Stimulated activated CD4-positive, alpha-beta T cell treated with anti-CD3 and anti-CD28 coated beads, Interleukin-1b, Interleukin-23, amount 100 ng/mL, for 4 hours (primary cell): ENCODE data around the gene IGFBP1.

Source experiments
- DNase-seq, 2 donors: peaks; one replicate each; pipeline ENCODE4 v3.0.0-alpha.2; 2020; ENCODE audit warnings: low read depth in 2 of 2

The IGFBP1 gene

DNA sequence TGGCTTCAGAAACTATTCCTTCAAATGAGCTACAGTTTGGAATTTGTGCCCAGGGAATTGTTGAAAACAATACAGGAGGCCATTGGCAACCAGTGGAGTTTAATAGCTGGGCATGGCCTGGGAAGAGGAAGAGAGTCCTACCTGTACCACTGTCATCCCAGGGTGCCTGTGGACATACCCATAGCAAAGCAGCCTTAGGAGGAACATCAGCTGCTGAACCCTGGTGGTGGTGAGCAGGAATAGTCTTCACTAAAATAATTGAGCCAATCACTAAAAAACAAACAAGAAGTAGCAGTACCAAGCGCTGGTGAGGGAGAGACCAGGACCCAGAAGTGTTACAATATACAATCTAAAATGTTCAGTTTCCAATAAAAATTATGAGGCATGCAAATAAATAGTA is 14.5 kb downstream of the IGFBP1 start:
- no peak for DNase-seq

DNA sequence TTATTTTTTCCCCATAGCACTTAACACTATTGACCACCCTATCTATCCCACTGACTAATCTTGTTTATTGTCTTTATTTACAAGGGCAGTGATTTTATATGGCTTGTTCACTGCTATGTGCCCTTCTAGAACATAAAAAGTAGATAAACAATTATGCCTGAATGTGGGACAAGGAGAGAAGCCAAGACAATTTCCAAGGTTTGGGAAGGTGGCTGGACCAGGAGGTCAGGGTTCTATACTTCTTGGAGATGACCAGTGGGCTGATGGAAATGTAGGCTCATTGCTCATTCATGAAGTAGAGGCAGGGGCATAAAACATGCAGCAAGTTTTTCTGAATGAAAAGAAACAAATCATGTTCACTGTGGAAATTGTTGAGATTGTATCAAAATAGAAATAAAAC is 21.3 kb downstream of the IGFBP1 start:
- DNase-seq: no peak

DNA sequence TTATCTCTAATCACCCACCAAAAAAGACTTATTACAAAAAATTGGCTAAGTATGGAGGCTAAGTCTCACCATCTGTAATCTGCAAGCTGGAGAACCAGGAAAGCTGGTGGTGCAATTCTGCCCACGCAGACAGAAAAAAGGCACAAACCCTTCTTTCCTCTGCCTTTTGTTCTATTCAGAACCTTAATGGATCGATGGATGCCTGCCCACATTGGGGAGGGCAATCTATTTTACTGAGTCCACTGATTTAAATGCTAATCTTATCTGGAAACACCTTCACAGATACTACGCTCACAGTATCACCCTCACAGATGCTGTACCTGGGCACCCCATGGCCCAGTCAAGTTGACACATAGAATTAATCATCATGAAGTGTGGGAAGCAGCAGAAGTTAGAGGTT is 22.6 kb downstream of the IGFBP1 start:
- no peak for DNase-seq

DNA sequence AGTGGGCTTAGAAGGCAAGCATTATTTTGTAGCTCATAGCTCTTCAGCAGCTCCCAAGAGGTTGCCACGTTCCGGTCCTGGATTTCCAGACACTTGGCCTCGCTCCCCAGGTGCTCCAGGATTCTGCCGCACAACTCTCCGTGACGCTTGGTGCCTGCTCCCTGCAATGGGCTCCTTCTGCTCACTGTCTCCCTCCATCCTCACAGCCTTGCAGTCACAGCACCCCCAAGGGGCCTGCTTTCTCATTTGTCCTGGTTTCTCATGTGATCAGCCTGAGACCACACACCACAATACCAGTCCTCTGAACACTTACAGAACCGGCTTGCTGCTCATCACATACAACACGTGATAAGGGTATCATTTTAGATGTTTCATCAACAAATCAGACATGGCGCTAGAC is 23.0 kb downstream of the IGFBP1 start:
- DNase-seq: no peak

DNA sequence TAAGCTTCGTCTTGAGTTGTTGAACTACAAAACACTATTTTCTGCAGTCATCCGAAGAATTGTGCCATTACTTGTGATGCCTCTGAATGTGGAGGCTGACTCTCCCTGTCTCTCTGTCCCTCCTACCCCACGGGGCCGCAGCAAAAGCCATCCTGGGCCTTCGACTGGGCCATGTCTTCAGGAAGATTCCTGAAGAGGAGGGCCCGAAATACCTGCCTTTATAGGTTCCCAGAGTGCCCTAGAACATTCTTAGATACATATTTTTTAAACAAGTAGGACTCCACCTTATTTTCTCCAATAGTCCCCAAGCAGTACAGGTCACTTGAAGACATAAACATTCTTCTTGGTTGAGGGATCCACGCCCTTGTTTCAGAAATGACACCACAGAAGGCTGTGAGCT is 24.7 kb downstream of the IGFBP1 start:
- no peak for DNase-seq

DNA sequence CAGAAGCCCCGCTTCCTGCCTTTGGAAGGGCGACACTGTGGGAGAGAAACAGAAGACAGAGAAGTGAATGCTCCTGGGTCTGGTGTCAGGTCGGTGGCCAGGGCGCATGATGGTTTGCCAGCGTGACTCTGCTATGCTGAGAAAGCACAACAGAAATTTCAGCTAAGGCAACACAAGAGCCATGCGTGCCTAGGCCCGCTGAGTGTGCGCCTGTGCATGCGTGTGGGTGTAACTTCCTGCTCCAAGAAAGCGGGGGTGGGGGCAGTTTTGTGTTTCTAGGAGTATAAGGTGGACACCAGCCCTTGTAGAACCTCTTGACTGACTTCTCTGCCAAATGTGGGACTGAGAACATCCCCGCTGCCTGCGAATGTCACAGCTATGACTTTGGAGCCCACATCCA is 26.6 kb downstream of the IGFBP1 start:
- DNase-seq: no peak

DNA sequence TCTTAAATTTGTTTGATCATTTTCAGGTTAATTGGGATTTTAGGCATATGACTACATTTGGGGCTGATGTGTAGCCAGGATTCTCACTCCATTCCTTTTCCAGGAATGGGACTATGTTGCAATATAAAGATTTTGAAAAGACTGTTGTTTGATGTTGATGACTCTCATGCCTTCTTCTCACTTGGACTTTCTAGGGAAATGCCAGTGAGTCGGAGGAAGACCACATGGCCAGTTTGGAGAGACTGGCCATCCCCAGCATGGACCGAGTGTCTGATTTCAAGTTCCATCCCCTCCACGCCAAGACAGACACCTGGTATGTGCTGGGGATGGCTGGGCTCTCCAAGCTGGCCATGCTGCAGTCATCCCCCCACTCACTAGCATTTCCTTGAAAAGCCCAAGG is 27.3 kb downstream of the IGFBP1 start:
- no peak for DNase-seq

DNA sequence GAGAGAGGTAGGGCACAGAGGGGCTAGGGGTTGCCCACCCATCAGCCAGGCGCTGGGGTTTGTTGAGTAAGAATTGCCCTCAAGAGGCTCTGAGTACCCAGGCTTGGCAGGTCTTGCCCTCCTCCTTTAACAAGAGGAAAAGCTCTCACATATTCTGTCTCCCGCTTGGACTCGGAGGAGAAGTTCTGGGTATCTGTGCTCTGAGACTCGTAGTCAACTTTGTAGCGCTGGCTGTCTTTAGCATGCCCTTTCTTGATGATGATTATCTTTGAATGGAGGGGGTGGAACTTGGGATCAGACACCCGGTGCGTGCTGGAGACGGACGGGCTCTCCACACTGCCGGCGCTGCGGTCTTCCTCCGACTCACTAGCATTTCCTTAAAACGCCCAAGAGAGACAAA is 28.8 kb downstream of the IGFBP1 start:
- DNase-seq: no peak

DNA sequence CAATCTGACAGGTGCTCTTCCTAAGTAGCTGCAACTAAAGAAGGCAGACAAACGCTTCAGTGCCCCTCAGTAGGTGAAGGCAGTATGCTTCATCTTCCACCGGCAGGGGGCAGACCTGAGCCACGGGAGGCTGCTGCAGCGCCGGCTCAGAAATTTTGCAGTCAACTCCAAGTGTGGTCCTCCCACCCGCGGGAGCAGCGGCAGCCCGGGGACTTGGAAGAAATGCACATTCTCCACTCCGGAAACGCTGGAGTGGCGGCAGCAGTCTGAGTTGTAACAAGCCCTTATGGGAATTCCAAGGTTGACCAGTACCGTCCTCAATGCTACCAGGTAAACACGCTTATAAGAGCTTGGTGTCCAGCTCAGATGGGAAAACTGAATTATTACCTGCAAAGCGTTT is 29.4 kb downstream of the IGFBP1 start:
- DNase-seq: peak; percentile 65 to 72

DNA sequence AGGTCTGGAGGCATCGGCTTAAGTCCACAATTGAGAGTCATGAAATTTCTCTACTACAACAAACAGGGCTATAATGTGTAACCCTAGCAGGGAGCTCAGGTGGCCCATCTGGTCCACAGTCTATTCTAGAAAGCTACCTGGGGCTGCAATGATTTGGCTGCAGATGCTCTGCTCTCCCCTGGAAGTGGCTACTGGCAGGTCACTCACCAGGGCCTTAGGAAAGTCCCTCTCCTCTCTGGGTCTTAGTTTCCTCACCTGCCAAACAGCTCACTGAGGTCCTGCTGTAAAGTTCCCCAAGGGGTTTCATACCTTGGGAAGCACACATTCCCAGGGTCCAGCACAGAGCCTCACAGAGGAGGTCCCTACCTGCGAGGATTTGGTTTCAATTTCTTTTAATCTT is 30.3 kb downstream of the IGFBP1 start:
- no peak for DNase-seq

DNA sequence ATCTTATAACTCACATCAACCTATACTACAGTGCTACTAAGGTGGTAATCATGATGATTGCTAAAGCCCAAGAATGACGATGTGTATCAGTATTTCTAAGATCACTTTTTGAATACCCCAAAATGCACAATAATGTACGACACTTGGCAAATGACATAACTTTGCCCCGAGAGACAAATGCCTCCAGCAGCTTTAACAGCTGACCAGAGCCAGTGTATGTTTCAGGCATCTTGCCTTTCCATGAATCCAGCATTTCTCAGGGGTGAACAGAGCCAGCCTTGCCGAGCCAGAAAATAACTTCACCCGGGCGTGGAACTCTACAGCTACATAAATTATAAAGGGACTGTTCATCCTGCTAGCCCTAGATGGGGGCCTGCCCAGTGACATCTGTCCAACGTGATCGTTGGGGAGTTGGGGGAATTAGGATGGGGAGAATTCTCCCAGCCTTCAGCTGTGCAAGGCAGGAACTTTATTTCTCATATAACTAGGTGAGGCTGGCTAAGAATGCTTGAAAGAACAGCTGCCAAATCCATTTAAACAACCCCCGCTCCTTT is 31.0 kb downstream of the IGFBP1 start:
- DNase-seq: no peak

DNA sequence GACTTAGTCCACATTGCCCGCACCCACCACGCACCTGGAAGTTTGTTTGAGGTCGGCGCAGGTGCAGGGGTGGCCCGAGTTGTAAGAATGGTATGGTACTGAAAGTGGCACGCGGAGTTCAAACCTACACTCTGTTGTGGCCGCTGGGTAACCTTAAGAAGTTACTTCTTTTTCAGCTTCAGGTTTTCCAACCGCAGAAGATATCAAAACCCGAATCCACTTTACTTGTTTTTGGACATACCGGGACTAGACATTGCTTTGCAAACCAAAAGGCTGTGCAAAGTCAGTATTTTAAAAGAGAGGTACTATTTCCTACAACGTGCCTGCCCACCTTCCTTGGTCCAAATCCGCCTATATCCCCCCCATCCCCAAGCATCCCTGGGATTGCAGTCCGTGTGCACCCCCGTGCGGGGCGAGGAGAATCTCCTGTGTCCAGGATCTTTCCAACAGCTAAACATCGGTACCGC is 31.7 kb downstream of the IGFBP1 start:
- no peak for DNase-seq

DNA sequence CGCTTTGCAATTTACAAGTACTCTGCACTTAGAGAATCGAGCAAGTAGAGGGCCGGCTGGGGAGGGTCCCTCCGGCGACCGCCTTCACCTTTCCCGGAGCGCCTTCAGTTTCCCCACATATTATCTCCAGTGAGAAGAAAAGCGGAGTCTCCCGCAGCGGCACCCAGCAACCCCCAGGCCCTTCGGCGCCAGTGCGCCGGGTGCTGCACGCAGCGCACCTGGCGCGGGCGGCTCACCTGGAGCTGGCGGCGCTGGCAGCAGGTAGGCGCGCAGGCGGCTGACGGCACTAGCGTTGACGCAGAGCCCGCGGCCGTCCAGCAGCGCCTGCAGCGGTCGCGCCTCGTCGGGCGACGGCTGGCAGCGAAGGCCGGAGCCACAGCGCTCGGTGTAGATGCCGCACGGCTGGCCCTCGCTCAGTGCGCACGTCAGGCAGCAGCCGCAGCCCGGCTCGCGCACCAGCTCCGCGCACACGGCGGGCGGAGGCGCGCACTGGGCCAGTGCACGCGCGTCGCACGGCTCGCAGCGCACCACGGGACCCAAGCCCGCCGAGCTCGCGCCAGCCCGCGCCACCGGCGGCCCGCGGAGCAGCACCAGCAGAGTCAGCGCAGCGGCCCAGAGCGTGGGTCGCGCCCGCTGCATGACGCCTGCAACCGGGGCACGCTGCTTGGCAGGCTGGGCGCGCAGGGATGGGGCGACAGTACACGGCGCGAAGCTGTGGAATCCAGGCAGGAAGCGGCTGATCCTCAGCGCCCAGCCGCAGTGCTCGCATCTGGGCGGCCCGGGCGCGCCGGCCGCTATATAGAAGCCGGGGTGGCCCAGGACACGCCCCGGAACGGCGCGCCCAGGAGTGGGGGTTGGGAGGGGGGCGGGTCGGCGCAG is 32.5 kb downstream of the IGFBP1 start, which contains the start of gene IGFBP3:
Gene IGFBP3, minus strand, starts transcription at position 771 of the 879 bp plus-strand sequence. Its CDS starts 132 bp downstream, at position 639.
- DNase-seq: no peak

DNA sequence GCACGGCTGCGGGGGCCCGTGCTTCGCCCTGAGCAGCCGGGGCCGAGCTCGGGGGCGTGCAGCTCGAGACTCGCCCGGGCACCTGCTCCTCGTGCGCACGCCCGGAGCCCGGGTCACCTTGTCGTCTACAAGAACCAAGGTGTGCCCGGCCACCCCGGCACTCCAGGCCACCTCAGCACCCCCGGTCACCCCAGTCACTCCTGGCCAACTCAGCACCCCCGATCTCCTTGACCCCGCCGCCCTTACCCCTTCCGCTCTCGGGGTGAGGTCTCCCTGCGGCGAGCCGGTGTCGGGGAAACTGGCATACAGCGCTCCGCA is 33.1 kb downstream of the IGFBP1 start:
- DNase-seq: no peak

DNA sequence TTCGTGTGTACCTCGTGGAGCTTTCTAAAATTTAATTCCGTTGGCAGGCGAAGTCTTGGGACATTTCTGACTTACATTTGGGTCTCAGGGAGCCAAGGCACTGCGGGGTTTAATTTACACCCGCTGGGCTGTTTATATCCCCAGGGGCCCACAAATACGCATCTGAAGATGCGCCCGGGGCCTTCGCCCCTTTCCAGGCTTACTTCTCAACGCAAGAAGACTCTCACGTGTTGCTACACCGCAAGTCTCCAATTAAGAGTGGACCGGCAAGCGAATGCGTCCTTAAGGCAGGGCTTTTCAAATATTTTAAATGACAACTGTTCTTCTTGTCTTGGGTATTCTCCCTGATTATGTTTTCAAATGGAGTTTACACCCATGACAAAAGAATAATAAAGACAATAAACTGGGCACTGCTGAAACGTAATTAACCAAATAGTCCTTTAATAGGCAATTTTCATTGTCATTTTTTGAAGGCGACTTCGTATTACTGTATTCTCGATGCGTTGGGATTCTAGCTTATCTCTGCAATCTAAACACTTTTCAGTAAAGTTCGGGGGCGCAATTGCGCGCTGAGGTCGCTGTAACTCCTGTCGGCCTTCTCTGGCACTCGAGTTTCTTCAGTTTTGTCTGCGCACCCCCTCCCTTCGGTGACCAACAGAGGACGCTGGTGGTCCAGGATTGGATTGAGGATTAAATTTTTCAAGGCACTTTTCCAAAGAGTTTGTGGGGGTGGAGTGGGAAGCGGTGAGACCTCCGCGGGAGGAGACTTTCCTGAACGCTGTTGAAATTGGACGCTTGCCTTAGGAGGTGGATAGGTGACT is 33.6 kb downstream of the IGFBP1 start:
- no peak for DNase-seq

DNA sequence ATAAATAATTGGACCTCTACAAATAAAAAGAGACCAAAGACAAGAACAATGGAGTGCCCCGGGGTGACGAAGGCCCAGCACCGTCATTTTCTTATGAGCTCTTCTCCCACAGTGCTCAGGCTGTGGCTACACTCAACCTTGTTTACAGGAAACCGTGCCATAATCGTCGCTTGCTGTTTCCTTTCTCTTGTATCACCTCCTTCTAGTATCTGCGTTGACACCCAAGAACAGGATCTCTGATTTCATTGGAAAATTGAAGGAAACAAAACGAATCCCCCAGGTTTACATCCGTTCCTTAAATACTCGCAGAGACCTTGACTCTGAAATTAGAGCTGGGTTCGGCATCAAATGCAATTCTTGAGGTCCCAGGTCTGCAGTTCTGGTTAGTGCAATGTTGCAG is 34.5 kb downstream of the IGFBP1 start:
- DNase-seq: no peak

DNA sequence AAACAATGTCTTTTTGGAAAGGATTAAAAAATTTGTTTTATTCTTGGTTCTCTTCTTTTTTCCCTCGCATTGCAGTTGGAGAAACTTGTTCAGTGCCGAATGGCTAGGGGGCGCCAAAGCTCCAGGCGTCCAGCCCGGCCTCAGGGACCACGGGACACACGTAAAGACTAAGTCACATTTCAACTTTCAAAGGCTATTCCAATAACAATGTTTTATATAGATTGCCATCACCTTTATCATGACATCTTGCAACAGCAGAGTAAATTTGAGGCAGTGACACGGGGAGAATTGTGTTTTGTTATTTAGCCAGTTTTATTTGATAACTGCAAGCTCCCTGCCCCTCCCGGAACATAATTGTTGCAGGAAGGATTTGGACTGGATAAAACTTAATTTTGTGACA is 35.0 kb downstream of the IGFBP1 start:
- DNase-seq: peak in 1 of 2 donors; percentile 39

DNA sequence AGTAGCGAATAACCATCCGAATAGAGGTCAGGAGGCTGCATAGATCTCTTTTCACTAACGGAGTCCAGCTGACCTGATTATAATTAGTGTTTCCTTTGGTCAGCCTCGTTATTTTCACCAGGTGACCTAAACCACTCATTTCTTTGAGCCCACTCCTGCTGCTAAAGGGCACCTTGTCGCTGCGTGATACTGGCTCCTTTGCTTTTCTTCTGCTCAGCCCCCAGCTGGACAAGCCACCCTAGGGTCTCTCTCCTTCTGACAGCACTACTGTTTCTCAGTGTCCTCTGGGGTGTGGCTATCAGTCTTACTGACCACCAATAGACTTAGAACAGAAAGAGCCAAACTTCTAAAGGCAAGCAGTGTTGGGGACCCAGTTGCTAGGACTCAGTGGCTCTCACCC is 35.5 kb downstream of the IGFBP1 start:
- no peak for DNase-seq

DNA sequence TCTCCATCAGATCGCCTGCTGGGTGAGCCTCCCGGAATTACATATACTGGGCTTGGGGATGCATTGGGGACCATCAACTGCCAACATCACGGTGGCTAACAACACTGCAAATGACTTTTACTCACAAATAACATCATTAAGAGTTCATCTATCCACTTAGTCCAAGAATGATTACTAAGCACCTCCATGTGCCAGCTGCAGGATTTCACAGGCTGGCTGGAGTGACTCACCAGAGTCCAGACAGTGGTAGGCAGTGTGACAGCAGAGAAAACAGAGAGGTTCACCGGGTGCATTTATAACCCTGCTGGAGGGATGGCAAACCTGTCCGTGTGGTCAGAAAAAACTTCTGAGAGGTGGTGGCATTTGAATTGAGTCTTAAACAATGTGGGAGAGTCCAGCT is 36.0 kb downstream of the IGFBP1 start:
- DNase-seq: no peak

DNA sequence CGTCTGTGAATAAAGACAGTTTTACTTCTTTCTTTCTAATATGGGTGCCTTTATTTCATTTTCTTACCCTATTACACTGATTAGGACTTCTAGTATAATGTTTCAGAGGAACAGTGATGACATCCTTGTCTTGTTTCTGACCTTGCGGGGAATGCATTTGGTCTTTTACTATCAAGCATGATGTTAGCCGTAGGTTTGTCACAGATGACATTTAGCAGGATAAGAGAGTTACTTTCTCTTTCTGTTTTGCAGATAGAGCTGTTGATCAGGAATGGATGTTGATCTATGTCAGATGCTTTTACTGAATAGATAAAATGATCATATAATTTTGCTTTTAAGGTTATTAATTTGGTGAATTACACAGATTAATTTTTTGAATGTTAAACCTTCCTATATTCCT is 39.4 kb downstream of the IGFBP1 start:
- DNase-seq: no peak

DNA sequence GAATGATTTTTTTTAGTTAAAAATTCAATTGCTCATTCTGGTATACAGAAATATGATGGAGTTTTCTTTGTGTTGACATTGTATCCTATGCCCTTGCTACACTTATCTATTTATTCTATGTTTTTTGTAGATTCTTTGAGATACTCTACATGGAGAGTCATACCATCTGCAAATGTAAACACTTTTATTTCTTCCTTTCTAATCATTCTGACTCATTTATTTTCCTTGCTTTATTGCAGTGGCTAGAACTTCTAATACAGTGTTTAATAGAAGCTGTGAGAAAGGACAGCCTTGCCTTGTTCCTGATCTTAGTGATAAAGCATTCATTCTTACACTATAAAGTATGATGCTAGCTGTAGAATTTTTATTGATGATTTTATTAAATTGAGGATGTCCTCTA is 42.7 kb downstream of the IGFBP1 start:
- DNase-seq: no peak

DNA sequence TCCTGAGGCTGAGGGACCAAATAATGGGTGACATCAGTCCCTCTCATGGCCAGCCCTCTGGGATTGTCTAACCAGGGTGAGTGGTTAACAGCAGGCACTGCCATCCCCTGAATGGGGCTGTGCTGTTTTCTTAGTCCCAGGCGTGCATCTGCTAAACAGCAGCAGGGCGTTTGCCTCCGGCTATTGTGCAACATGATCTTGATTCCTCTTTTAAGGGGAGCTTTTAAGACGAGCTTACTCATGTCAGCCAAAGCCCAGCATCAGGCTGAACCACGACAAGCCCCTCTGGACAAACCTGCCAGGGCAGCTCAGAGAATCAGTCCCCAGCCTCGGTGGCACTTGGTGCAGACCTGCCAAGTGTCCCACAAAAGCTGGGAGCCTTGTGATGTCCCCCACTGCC is 49.0 kb downstream of the IGFBP1 start:
- no peak for DNase-seq

DNA sequence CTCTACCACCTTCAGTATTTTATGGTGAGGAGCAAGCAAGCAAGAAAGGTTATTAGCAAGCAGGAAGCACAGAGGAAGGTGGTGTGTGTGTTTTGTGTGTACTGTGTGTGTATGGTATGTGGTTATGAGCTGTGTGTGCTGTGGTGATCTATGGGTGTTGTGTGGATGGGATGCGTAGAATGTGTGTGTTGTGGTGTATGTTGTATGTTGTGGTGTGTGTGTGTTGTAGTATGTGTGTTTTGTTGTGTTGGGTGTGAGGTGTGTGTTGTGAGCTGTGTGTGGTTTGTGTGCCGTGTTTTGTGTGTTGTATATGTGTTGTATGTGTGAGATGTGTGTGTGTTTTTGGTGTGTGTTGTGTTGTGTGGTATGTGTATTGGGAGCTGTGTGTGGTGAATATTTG is 49.6 kb downstream of the IGFBP1 start:
- DNase-seq: no peak
